DOHH2 (cell line): ENCODE measurements around the gene HCLS1.

Source experiments
- H3F3A ChIP-seq: fragments of 200-600 bp; sonication (generic), shearing (Covaris generic); 2 replicates; pipeline ENCODE4 v1.6.0; 2016; ENCODE audit warnings: antibody characterized with exemption, mild to moderate bottlenecking; ENCODE audit not compliant: control insufficient read depth, insufficient read depth
- H3K27ac ChIP-seq: fragments of 200-600 bp; sonication (generic); 2 replicates; pipeline ENCODE4 v1.5.1; 2014; ENCODE audit warnings: low read depth, mild to moderate bottlenecking, low read length, moderate library complexity
- H3K27me3 ChIP-seq: fragments of 200-600 bp; sonication (generic); 2 replicates; pipeline ENCODE4 v1.6.1; 2014; ENCODE audit warnings: mild to moderate bottlenecking, low read length, mixed read lengths; ENCODE audit not compliant: control insufficient read depth
- H3K36me3 ChIP-seq: fragments of 200-600 bp; sonication (generic); 2 replicates; pipeline ENCODE4 v1.6.1; 2014; ENCODE audit warnings: mild to moderate bottlenecking, low read length, moderate library complexity, mixed read lengths; ENCODE audit not compliant: control insufficient read depth
- H3K4me1 ChIP-seq: fragments of 200-600 bp; sonication (generic); 2 replicates; pipeline ENCODE4 v1.6.1; 2014; ENCODE audit warnings: mild to moderate bottlenecking, low read length, mixed read lengths; ENCODE audit not compliant: control insufficient read depth
- H3K4me2 ChIP-seq: fragments of 200-600 bp; sonication (generic); 2 replicates; pipeline ENCODE4 v1.6.0; 2014; ENCODE audit warnings: mild to moderate bottlenecking, low read length, moderate library complexity
- H3K4me3 ChIP-seq: fragments of 200-600 bp; sonication (generic); 2 replicates; pipeline ENCODE4 v1.5.1; 2014; ENCODE audit warnings: mild to moderate bottlenecking, low read length, mixed read lengths
- H3K79me2 ChIP-seq: fragments of 200-600 bp; sonication (generic); 2 replicates; pipeline ENCODE4 v1.6.1; 2014; ENCODE audit warnings: mild to moderate bottlenecking, low read length, mixed read lengths; ENCODE audit not compliant: control insufficient read depth
- H3K9me2 ChIP-seq: fragments of 200-600 bp; sonication (generic); replicated peaks from 2 replicates; pipeline ENCODE4 v1.6.1; 2014; ENCODE audit warnings: mild to moderate bottlenecking, low read length, mixed read lengths; ENCODE audit not compliant: control insufficient read depth
- H3K9me3 ChIP-seq: fragments of 200-600 bp; sonication (generic); 2 replicates; pipeline ENCODE4 v1.6.1; 2014; ENCODE audit warnings: antibody characterized with exemption, low read length, mixed read lengths; ENCODE audit not compliant: control insufficient read depth, insufficient read depth
- H4K20me1 ChIP-seq: fragments of 200-600 bp; sonication (generic); 2 replicates; pipeline ENCODE4 v1.6.0; 2014; ENCODE audit warnings: low read depth, mild to moderate bottlenecking, antibody characterized with exemption, low read length, moderate library complexity; ENCODE audit not compliant: control insufficient read depth, insufficient read depth
- CTCF ChIP-seq: fragments of 200-600 bp; sonication (generic); IDR thresholded peaks from one replicate; pipeline ENCODE4 v1.5.1; 2014; ENCODE audit warnings: antibody characterized with exemption, mild to moderate bottlenecking, low read depth, low read length; ENCODE audit not compliant: poor library complexity, severe bottlenecking
- EZH2phosphoT487 ChIP-seq: fragments of 200-600 bp; sonication (generic); IDR thresholded peaks from 2 replicates; pipeline ENCODE4 v1.6.1; 2017; ENCODE audit warnings: borderline replicate concordance, mild to moderate bottlenecking, antibody characterized with exemption, low read length, moderate library complexity, mixed read lengths

The HCLS1 gene

DNA sequence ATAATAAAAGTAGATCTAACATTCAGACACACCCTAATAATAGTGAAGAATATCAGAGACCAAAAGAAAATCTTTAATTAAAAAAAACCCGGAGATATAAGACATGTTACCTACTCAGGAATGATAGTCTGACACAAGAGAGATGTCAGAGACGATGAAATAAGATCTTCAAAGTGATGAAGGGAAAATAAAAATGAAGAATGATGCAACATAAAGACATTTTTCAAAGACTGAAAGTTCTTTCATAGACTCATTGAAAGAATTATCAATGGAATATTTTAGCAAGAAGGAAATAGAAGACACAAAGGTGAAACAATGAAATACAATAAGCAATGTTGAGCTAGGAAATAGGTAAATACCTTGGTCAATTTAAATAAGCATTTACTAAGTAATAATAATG, 19.6 kb downstream of the HCLS1 start:
- TF ChIP-seq CTCF (no peak), EZH2phosphoT487 (no peak)
- no peaks in the 10 kb centered on the region for H4K20me1 ChIP-seq
- H3K9me2 ChIP-seq, result no peaks in the 10 kb centered on the region
- H3K9me3 ChIP-seq, result no peaks in the 10 kb centered on the region
- H3K27me3 ChIP-seq, result no peaks in the 10 kb centered on the region
- H3K4me3 ChIP-seq, result no peak overlapping the region
- H3K4me2 ChIP-seq, result no peak overlapping the region
- peaks cover 84% of the 10 kb centered on the region for H3K36me3 ChIP-seq
- no peaks in the 10 kb centered on the region for H3K4me1 ChIP-seq
- no peaks in the 10 kb centered on the region for H3F3A ChIP-seq
- no peak overlapping the region for H3K27ac ChIP-seq
- H3K79me2 ChIP-seq, result no peaks in the 10 kb centered on the region

- Histone ChIP-seq H4K20me1 (no peaks in the 10 kb centered on the region), H3F3A (no peaks in the 10 kb centered on the region), H3K4me1 (no peaks in the 10 kb centered on the region), H3K9me3 (no peaks in the 10 kb centered on the region), H3K4me3 (no peak overlapping the region), H3K27ac (no peak overlapping the region), H3K27me3 (no peaks in the 10 kb centered on the region), H3K36me3 (peaks cover 84% of the 10 kb centered on the region), H3K9me2 (no peaks in the 10 kb centered on the region), H3K4me2 (no peak overlapping the region), H3K79me2 (no peaks in the 10 kb centered on the region)
- no peak for TF ChIP-seq EZH2phosphoT487
- no peak for TF ChIP-seq CTCF
Measured at GRCh38 chr3:121637922-121638321, 22.8 kb downstream of the HCLS1 start.

DNA sequence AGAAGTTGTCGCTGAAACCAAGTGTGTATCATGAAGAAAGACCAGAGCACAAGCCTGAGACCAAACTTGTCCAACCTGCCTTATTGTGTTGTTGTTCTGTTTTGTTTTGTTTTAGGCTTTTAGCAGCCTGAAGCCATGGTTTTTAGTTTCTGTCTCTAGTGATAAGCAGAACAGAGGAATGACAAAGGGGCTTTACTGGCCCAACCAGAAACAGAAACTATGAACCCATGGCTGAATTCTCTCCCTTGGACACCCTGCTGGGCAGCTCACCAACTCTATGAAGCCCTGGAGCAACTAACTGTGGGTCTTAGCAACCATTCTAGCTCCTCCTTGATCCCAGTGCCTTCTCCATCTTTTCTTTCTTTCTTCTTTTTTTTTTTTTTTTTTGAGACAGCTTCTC, 30.3 kb downstream of the HCLS1 start:
- Histone ChIP-seq H3K79me2 (no peaks in the 10 kb centered on the region), H3K9me2 (no peaks in the 10 kb centered on the region), H3K4me2 (no peak overlapping the region), H3K9me3 (no peaks in the 10 kb centered on the region), H3K36me3 (peaks cover 37% of the 10 kb centered on the region), H4K20me1 (no peaks in the 10 kb centered on the region), H3K27me3 (no peaks in the 10 kb centered on the region), H3F3A (no peaks in the 10 kb centered on the region), H3K4me1 (no peaks in the 10 kb centered on the region), H3K4me3 (no peak overlapping the region), H3K27ac (no peak overlapping the region)
- TF ChIP-seq CTCF (no peak), EZH2phosphoT487 (no peak)

- no peak overlapping the region for H3K4me3 ChIP-seq
- no peaks in the 10 kb centered on the region for H3F3A ChIP-seq
- H3K4me1 ChIP-seq, result no peaks in the 10 kb centered on the region
- H3K36me3 ChIP-seq, result peaks cover 33% of the 10 kb centered on the region
- H4K20me1 ChIP-seq, result no peaks in the 10 kb centered on the region
- no peak overlapping the region for H3K4me2 ChIP-seq
- no peak overlapping the region for H3K27ac ChIP-seq
- H3K9me3 ChIP-seq, result no peaks in the 10 kb centered on the region
- no peak for TF ChIP-seq CTCF
- TF ChIP-seq EZH2phosphoT487, result no peak
- no peaks in the 10 kb centered on the region for H3K27me3 ChIP-seq
- no peaks in the 10 kb centered on the region for H3K79me2 ChIP-seq
- no peaks in the 10 kb centered on the region for H3K9me2 ChIP-seq
Measured at GRCh38 chr3:121629601-121630000, 31.1 kb downstream of the HCLS1 start.
